Stimulated activated CD4-positive, alpha-beta T cell treated with anti-CD3 and anti-CD28 coated beads, Interleukin-1b, Interleukin-23, amount 100 ng/mL, for 24 hours (primary cell): Measurements from ENCODE around the gene GPX6.
"Not testable (repeated sequence)": the region's sequence is repeated elsewhere in the genome, so short reads cannot be mapped to it uniquely, and the experiment has no call there.

Experiments
- DNase-seq, 4 experiments: peaks; one replicate each; pipeline ENCODE4 v3.0.0-alpha.2; 2020; ENCODE audit warnings: low read depth in 4 of 4, low spot score in 1 of 4

The GPX6 gene, protein sequence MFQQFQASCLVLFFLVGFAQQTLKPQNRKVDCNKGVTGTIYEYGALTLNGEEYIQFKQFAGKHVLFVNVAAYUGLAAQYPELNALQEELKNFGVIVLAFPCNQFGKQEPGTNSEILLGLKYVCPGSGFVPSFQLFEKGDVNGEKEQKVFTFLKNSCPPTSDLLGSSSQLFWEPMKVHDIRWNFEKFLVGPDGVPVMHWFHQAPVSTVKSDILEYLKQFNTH

DNA sequence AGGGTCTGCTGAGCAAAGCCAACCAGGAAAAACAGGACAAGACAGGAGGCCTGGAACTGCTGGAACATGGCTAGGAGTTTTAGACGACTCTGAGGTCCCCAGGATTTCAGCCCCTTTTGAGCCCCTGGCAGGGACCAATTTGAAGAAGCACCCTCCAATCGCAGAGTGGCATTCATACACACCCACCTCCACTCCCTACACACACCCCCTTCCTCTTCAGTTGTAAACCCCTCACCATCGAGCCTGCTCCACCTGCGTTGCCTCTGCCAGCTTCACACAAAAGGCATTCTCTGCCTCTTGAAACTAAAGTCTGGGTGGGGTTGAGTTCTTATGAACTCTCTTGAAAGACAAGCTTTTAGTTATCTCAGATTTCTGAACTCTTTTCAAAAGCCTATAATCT is at the start of gene GPX6:
GPX6 (minus strand) TSS at position 118 of the 400 bp plus-strand sequence; CDS start at position 68, 50 bp downstream.
- DNase-seq, result no peak

DNA sequence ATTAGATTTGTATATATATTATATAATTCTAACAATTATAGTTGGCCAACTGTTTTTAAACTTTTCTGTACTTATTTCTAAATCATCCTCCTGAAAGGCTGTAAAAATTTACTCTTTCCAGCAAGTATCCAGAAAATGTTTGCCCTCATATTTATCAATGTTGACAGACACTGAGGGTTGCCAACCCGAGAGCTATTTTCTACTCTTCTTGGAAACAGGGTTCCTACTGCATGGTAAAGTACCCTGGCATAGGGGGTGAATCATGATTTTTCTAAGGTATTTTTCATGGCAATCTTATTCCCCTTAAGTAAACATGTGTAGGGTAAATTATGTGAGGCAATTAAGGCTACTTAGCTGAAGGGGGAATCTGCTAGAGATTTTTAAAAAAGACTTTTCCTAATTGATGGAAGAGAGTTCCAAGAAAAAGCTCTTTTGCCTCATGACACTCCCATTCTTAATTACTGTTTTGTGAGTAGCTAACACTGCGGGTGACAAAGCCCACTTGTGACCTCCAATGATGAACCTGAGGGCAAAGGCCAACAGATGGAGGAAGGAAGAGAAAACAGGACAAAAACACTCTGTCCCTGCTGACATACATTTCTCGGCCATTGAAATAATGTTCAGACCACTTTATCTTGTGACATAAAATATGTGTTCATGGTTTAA is 48.0 kb upstream of the GPX6 start:
- no peak for DNase-seq

DNA sequence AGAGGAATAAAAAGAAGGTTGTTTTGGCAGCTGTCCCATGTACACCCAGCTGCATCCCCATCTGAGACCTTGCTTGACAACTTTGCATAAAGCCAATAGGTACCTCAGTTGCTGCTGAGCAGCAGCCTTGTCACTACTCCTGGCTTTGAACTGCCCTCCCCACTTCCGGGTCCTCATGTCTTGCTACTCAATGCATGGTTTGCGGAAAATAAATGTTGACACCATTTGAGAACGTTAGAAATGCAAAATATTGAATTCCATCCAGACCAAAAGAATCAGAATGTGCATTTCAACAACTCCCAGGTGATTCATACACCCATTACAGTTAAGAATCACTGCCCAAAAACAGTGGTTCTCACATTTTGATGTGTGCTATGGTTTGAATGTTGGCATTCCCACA is 43.0 kb upstream of the GPX6 start:
- no peak for DNase-seq

DNA sequence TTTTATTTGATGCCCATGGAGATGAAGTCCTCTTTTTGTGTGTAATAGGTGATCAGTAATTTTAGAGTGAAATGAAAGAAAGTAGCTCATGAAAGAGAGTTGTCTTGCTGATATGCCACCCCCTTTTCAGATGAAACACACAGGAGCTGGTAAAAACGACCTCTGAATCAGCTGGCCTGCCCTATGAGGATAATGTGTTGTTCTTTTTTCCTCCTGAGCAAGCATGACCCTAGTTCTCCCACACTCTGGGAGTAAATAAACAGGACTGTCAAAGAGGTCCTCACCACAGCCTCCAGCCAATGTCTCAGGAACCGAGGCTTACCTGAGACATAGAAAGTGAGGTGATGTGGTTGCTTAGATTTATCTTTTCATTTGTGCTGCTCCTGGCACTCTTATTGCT is 39.5 kb upstream of the GPX6 start:
- no peak for DNase-seq

DNA sequence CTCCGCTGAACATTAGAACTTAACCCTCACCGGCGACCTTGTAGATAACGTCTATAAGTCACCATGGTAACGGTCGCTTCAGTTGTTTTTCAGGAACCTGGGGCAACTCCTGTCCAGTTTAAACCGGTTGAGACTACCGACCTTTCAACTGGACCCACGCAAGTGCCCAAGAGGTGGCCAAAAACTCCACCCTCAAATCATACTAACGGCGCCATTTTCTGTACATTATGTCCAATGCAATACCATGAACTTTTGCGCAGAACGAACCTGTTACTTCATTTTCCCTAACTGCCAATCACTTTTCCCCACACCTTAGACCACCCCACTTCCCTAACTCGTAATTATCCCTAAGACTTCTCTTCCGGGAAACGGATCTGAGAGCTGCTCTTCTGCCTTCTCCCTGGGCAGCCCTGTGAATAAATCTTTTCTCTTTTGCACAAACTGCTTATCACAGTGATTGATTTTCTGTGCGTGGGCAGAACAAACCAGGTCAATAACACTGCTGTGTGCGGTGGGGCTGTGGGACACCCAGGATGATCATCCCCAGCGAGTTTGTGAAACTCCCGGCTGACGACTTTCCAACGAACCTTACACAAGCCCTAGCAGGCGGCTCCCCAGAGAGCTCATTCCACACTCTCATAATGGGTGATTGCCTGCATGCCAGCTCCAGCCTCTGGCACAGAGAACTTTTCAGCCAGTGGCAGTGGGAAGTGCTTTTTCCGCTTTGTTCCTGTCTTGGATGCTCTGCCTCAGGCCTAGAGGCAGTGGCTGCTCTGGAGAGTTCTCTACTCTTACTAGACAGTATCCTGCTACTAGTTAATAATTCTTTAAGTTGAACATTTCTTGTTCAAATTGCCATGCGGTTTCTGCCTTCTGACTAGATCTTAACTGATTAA is 38.6 kb upstream of the GPX6 start:
- no peak for DNase-seq

DNA sequence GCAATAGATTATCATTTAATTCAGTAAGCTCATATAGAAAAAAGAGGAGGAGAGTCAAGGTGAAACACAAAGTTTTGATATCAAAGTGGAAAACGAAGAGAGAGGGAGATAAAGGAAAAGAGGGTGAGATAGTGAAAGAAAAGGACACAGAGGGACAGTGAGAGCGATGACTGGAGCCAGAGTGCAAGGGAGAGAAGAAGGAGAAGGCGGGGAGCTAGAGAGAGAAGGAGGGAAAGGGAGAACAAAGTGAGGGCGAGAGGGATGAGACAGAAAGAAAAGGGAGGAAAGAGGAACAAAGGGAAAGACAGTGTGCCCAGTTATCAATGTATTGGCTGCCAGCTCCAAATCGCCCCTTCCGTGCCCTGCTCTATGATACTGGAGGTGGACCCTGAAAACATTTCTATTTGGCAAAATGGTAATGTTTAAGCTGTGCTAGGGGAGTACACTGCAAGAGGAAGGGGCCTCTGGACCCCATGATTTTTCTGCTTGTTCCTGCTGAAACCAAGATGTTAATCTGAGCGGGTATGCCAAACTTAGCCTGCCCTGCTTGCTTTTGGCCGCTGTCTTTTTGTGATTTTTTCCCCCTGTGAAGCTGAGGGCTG is 37.9 kb upstream of the GPX6 start:
- DNase-seq, result no peak

DNA sequence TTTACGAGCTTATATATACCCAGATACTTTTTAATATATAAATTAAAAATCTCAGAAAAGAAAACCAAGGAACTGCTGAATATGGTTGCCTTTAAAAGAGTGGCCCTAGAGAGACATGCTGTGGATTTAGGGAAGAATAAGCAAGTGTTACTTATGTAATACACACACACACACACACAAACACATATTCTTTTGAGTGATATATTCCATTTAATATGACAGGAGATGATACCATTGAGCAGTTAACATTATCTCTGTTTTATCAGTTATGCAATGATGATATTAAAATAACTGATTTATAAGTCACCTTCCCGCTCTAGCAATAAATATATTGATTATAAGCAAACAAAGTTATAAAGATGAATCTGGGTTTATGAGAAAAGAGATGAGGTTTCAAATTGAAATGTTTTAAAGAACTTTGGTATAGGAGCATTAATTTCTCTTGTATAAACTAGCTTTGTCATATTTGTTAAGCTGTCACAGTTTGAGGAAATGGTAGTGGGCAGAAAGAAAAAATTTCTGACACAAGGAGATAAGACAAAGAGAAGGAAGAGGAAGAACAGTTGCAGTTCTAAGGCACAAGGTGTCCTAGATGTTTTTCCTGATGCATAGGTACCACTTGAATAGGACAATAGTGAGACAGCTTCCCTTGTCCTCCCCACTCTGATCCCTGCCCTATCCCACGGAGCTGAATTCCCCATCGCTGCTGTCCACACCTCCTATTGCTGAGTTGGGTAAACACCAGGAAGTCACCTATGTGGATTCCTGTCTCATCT is 36.5 kb upstream of the GPX6 start:
- no peak for DNase-seq

DNA sequence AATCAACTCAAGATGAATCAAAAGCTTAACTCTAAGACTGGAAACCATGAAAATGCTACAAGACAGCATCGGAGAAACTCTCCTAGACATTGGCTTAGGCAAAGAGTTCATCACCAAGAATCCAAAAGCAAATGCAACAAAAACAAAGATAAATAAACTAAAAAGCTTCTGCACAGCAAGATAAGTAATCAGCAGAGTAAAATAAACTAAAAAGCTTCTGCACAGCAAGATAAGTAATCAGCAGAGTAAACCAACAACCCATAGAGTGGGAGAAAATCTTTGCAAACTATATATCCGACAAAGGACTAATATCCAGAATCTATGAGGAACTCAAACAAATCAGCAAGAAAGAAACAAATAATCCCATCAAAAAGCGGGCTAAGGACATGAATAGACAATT is 31.4 kb upstream of the GPX6 start:
- DNase-seq, result not testable (repeated sequence)

DNA sequence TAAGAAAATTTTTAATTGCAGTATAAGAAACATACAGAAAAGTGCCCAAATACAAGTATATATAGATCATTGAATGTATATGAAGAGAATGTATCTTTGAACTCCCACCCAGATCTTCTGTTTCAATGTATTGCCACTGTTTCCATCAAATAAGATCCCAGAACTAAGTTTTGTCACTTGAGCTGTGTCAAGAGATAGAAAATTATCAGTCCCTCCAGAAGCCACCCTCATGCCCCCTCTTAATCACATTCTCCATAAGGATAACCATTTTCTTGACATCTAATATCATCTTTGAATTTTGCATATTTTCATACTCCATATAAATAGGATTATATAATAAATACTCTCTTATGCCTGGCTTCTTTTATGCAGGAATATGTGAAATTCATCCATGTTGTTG is 30.4 kb upstream of the GPX6 start:
- no peak for DNase-seq

DNA sequence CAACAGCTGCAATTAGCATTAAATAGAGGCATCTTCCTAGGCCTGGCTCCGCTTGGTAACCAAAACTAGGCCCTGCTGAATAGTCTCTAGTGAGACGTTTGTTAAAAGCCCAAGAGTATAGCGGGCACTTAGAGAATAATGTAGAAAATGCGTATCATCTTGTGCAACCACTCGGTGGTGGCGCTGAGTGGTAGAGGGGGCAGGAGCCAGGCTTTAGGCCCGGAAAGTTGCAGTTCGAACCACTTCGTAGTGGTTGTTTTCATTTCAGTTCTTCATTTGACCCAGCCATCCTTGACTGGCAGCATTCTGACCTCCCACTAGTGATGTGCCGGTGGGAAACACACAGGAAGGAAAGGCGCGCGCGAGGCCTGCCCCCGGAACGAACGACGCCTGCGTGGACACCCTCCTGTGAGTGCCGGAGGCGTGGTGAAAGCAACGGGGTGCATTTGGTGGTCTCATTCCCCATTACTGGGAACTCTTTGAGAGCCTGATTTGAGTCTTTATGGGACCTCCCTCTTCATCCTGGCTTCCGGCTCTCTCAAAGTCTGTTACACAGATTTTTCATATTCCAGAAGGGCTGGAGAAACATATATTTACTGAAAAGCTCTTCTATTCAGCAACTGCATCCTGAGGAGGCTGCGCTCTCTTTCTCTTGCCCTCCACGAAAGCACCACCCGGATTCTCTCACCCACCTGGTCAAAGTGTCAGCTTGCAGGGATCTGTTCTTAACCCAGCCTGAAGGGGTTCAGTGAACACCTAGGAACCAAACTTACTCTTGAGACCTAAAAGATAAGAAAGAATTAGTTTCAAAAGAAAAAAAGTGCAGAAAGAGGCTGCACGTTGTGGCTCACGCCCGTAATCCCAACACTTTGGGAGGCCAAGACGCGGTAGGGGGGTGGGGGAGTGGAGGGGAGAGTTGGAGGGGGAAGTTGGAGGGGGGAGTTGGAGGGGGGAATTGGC is 28.3 kb upstream of the GPX6 start:
- DNase-seq, result no peak

DNA sequence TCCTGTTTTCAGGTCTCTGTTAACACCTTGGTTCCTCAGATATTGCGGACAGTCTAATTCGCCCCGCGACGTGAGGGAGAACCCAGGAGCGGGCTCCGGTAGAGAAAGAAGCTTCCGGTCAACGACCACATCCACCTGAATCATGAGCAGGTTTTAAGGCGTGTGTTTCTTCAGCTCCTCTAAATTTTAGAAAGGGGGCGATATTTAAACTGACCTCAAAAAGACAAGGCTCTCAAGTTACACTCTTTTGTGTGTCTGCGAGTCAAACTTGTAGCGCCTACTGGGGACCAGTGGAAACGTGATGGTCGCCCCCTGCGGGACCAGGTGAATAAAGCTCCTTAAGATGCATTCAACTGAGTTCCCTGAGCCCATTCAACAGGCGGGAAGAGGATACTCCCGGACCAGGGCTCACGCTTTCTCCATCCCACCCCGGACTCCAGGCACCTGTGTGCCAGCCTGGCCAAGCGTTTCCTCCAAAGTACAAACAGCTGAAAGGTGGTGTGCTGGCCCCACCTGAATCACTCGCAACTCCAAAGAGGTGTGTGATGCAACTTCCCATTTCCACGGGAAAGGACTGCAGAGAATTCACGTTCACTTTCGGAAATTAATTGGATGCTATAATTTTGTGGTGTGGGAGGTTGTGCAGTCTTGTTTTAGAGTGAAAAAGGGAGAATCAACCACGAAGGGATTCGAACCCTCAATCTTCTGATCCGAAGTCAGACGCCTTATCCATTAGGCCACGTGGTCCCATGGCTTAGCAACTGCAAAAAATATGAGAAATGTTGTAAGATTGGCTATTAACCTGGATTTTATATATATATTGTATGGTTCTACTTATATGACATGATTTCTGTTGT is 27.1 kb upstream of the GPX6 start:
- peak in 1 of 4 experiments; percentile 44 for DNase-seq

DNA sequence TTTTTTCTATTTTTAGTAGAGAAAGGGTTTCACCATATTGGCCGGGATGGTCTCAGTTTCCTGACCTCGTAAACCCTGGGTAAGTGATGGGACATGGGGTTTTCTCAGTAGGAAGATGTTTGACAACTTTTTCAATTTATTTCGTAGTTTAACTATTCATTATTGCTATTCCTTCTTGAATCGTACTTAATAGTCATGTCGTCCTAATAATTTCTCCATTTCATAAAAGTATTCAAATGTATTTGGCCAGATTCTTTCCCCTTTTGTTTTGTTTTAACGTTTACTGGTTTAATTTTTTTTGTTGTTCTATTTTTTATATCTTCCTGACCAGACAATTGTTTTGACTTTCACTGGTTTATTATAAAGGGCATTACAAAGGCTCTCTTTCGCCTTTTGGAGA is 26.4 kb upstream of the GPX6 start:
- no peak for DNase-seq

DNA sequence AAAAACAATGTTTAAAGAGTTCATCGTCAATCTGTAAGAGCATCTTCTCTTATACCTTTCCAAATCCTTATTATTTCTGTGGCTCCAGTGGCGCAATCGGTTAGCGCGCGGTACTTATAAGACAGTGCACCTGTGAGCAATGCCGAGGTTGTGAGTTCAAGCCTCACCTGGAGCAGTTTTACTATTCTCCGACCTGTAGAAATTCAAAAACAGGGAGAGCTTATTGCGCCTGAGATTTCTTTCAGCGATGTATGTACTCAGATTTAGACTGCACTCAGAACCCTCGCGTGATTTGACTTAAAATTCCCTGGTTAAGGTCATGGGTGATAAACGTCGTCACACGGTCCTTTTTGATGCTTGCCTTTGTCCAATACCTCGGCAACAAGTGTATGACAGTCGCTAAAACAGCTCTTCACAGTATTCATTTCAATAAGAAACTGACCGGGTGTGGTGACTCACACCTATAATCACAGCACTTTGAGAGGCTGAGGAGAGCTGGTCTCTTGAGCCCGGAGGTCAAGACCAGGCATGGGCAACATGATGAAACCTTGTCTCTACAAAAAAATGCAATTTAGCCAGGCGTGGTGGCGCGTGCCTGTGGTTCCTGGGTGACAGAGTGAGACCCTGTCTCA is 22.0 kb upstream of the GPX6 start:
- no peak for DNase-seq

DNA sequence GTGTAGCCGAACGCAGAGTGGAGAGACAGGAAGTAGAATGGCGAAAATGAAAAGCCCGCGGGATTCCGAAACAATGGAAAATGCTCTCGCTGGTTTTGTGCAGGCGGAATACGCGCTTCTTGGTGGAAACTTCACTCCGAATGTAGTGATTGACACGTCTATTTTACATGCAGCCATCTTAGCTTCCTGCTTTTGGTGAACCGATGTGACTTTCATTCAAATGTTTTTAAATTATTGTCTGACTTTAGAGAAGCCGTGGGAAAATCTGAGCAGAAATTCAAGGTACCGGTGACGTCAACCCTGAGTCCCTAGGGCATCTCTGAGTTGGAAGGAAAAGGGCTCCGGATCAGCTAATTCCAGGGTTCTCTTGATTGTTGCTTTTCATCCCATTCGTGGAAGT is 21.5 kb upstream of the GPX6 start:
- no peak for DNase-seq

DNA sequence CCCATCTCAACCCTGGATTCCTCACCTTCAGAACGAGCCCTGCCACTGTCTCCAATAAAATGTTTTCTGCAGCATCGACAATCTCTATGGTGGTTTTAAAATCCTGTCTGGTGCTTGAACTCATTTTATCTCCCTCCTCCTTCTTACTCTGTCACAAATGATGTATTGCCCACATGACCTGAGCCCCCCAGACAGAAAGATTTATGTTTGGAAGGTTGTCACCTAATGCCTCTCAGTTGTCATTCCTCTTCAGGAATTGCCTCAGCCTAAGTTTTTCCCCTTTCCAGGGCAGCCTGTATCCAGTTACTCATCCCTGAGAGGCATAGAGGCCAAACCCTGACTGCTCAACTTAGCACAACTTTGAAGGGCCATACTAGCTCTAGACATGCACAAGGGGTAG is 19.3 kb upstream of the GPX6 start:
- DNase-seq, result no peak

DNA sequence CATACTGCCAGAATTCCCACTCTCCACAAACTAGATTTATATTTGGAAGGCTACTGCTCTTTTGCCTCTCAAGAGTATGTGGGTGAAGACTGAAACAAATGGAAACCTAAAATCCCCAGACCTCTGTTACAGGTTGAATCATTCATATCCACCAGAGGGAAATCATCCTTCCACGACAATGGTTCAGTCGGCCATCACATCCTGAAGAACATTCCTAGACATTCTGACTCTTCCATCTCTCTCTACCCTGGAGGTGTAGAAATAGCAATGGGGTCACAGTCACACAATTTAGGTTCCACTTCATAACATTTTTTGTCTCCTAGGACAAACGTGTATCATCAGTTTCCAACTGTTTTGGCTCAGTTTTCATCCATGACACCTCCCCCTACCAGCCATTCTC is 18.7 kb upstream of the GPX6 start:
- no peak for DNase-seq

DNA sequence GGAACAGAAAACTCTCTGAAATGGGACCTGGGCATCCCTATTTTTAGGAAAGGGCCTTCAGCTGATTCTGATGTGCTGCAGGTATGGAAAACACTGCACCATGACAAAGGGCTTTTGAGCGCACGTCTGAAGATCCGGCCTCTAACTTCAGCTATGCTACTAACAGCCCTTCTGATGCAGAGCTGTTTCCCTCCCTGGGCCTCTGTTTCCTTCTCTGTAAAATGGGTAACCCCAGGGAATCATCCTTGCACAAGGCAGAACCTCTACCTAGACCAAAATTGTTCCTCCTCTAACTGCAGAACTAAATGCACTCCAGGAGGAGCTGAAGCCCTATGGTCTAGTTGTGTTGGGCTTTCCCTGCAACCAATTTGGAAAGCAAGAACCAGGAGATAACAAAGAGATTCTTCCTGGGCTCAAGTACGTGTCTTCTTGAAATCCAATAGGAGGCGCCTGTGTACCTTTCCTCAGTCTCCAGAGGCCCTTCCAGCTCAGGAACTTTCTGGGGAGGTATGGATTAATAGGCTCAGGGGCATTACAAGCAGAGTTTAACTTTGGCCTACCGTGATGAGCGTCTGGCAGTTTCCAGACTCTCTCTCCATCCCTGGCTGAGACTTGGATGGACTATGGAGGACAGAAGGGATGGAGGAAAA is 16.0 kb upstream of the GPX6 start:
- no peak for DNase-seq

DNA sequence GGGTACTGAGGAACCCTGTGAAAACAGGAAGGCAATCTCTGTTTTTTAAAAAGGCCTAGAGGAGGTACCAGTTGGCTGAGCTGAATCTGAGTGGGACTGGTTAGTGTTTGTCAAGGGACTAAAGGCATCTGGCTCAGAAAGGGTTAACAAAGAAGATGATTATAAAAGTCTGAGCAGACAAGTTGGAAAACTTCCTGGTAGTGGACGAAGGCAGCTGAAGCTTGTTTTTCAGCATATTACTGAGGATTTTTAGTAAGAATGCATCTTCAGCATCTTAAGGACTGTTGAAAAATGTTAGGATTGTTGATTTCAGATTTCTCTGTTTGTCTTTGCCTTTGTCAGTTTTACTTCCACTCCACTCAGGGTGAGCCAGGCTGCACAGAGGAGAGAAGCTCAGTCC is 15.2 kb upstream of the GPX6 start:
- DNase-seq, result no peak
